Natural killer cell (primary cell): ENCODE data around the gene RMC1. TPM values are rescaled to one million over a fixed set of nuclear protein-coding genes. Genes with fewer than 3 reads are reported as not detected.

ENCODE experiments used
- ATAC-seq, 3 donors: fragments of 150-1000 bp in 2 of 3; fragments of 200-7000 bp in 1 of 3; cut with Tn5 transposase; 1 replicate in 1 of 3; 2 replicates in 2 of 3; pipeline ENCODE4 v1.10.0; 2021; ENCODE audit warnings: mild to moderate bottlenecking in 2 of 3, moderate library complexity in 2 of 3
- DNase-seq, 2 donors: peaks; one replicate each; pipeline versions ENCODE4 v3.0.0 to v3.0.0-alpha.2; 2013 to 2021; ENCODE audit warnings: mixed read lengths in 1 of 2
- H3K27ac ChIP-seq: one replicate; pipeline ENCODE4 v1.5.1; 2013; ENCODE audit warnings: mild to moderate bottlenecking, low read length
- H3K27me3 ChIP-seq: one replicate; pipeline ENCODE4 v1.6.1; 2013; ENCODE audit warnings: low read length; ENCODE audit not compliant: control insufficient read depth, insufficient read depth
- H3K36me3 ChIP-seq: one replicate; pipeline ENCODE4 v1.6.1; 2013; ENCODE audit warnings: low read length; ENCODE audit not compliant: control insufficient read depth, insufficient read depth
- H3K4me1 ChIP-seq: one replicate; pipeline ENCODE4 v1.6.1; 2013; ENCODE audit warnings: low read length; ENCODE audit not compliant: control insufficient read depth, insufficient read depth
- H3K4me3 ChIP-seq: one replicate; pipeline ENCODE4 v1.5.1; 2013; ENCODE audit warnings: low read length
- H3K9me3 ChIP-seq: one replicate; pipeline ENCODE4 v1.6.1; 2013; ENCODE audit warnings: low read length; ENCODE audit not compliant: control insufficient read depth, insufficient read depth
- H3K27ac Mint-ChIP-seq, 2 donors: one replicate each; pipeline ENCODE4 v1.8.0; 2022; ENCODE audit warnings: mild to moderate bottlenecking in 2 of 2, mixed read lengths in 2 of 2, moderate library complexity in 1 of 2
- H3K27me3 Mint-ChIP-seq, 2 donors: one replicate each; pipeline ENCODE4 v1.8.0; 2022; ENCODE audit warnings: low read depth in 2 of 2, mixed read lengths in 2 of 2
- H3K36me3 Mint-ChIP-seq: one replicate; pipeline ENCODE4 v1.8.0; 2022; ENCODE audit warnings: mixed read lengths
- H3K4me1 Mint-ChIP-seq, 2 donors: one replicate each; pipeline ENCODE4 v1.8.0; 2022; ENCODE audit warnings: mixed read lengths in 2 of 2
- H3K4me3 Mint-ChIP-seq: one replicate; pipeline ENCODE4 v1.8.0; 2022; ENCODE audit warnings: mild to moderate bottlenecking, moderate library complexity, mixed read lengths
- H3K9me3 Mint-ChIP-seq, 2 donors: one replicate each; pipeline ENCODE4 v1.8.0; 2022; ENCODE audit warnings: mixed read lengths in 2 of 2
- CTCF ChIP-seq: fragments of 200-600 bp; IDR thresholded peaks from one replicate; pipeline ENCODE4 v1.8.0; 2022; ENCODE audit warnings: antibody characterized with exemption
- WGBS: methylation state at CpG from one replicate; pipeline ENCODE4 v1.1.7; 2013; ENCODE audit warnings: missing lambda C conversion rate; ENCODE audit not compliant: insufficient coverage; 5-methylcytosine and 5-hydroxymethylcytosine counted together
- intact Hi-C: fragments of 100-400 bp; cut with micrococcal nuclease; formaldehyde crosslinking; loops from one replicate; pipeline ENCODE4 v1.14.2; 2022
- total RNA-seq, 4 donors: library from RNA; stranded (reverse); fragments of 120-200 nt in 1 of 4; gene quantifications; one replicate each; pipeline versions ENCODE4 v1.2.3 to v1.2.4, GENCODE V29; 2013 to 2022

Gene RMC1
- total RNA-seq, 3 donors from 2014 or later (not counting 1 experiment from before 2014, with no cell fraction given): 71.1 to 84.4 (median 77.2) TPM

GRCh38 chr18:23494992-23495391 is 8.3 kb upstream of the RMC1 start:
- Mint-ChIP-seq H3K9me3 (no peaks in the 10 kb centered on the region), H3K27ac (no peak overlapping the region), H3K36me3 (no peaks in the 10 kb centered on the region), H3K27me3 (no peaks in the 10 kb centered on the region), H3K4me3 (no peak overlapping the region), H3K4me1 (peaks cover 17 to 20% of the 10 kb centered on the region in 2 donors)
- H3K4me1 ChIP-seq: peaks cover 16% of the 10 kb centered on the region
- no peak overlapping the region for H3K27ac ChIP-seq
- no peak for TF ChIP-seq CTCF
- ATAC-seq (no peak), DNase-seq (no peak)
- H3K9me3 ChIP-seq: no peaks in the 10 kb centered on the region
- intact Hi-C loops: loop anchor here (5.0 kb wide), 1 partner anchor 622 kb away; no protein-coding TSS in a partner anchor
- H3K4me3 ChIP-seq: no peak overlapping the region
- H3K27me3 ChIP-seq: no peaks in the 10 kb centered on the region
- WGBS: 95% methylated on average over 1 of the region's 1 CpG
- no peaks in the 10 kb centered on the region for H3K36me3 ChIP-seq

GRCh38 chr18:23495723-23496440 is 7.4 kb upstream of the RMC1 start:
- H3K4me1 Mint-ChIP-seq: peaks cover 17 to 20% of the 10 kb centered on the region in 2 donors
- peaks cover 16% of the 10 kb centered on the region for H3K4me1 ChIP-seq
- TF ChIP-seq CTCF: no peak
- no peaks in the 10 kb centered on the region for H3K9me3 Mint-ChIP-seq
- DNase-seq (no peak), ATAC-seq (no peak)
- H3K27ac Mint-ChIP-seq: no peak overlapping the region
- H3K36me3 ChIP-seq: no peaks in the 10 kb centered on the region
- H3K27me3 ChIP-seq: no peaks in the 10 kb centered on the region
- peak overlapping the region; percentile 12 for H3K4me3 ChIP-seq
- 50% methylated on average over 11 of the region's 12 CpGs for WGBS
- no peaks in the 10 kb centered on the region for H3K9me3 ChIP-seq
- H3K27me3 Mint-ChIP-seq: no peaks in the 10 kb centered on the region
- no peak overlapping the region for H3K4me3 Mint-ChIP-seq
- no peak overlapping the region for H3K27ac ChIP-seq
- intact Hi-C loops: loop anchor here (5.0 kb wide), 1 partner anchor 621 kb away; no protein-coding TSS in a partner anchor
- no peaks in the 10 kb centered on the region for H3K36me3 Mint-ChIP-seq

GRCh38 chr18:23498117-23498516 is 5.2 kb upstream of the RMC1 start:
- WGBS: 0% methylated on average over 1 of the region's 2 CpGs
- TF ChIP-seq CTCF: no peak
- no peaks in the 10 kb centered on the region for H3K9me3 Mint-ChIP-seq
- Histone ChIP-seq H3K4me3 (no peak overlapping the region), H3K36me3 (no peaks in the 10 kb centered on the region), H3K9me3 (no peaks in the 10 kb centered on the region), H3K4me1 (peaks cover 27% of the 10 kb centered on the region), H3K27ac (peak overlapping the region; percentile 7), H3K27me3 (no peaks in the 10 kb centered on the region)
- no peaks in the 10 kb centered on the region for H3K27me3 Mint-ChIP-seq
- H3K4me3 Mint-ChIP-seq: no peak overlapping the region
- intact Hi-C loops: loop anchor here (2.0 to 5.0 kb wide), 2 partner anchors 205 to 619 kb away; no protein-coding TSS in a partner anchor
- peak overlapping the region in 1 of 2 donors; percentile 67 for H3K27ac Mint-ChIP-seq
- peaks cover 24 to 27% of the 10 kb centered on the region in 2 donors for H3K4me1 Mint-ChIP-seq
- ATAC-seq: no peak
- no peak for DNase-seq
- no peaks in the 10 kb centered on the region for H3K36me3 Mint-ChIP-seq
